Liver (tissue), 9 donors: ENCODE data around the gene IGF1R. TPM values are rescaled to one million over a fixed set of nuclear protein-coding genes. Genes with fewer than 3 reads are reported as not detected.

Experiments used
- DNase-seq: peaks from one replicate; pipeline ENCODE4 v3.0.0-alpha.2; 2017; ENCODE audit warnings: low spot score
- H3K27ac ChIP-seq, 2 donors: one replicate each; pipeline ENCODE4 v1.7.0; 2013; ENCODE audit warnings: inconsistent platforms in 2 of 2, low read length in 2 of 2, control low read depth in 1 of 2, low read depth in 1 of 2, mild to moderate bottlenecking in 1 of 2
- H3K27me3 ChIP-seq, 4 donors: one replicate each; pipeline versions ENCODE4 v1.6.1 to v1.7.0; 2013; ENCODE audit warnings: low read length in 3 of 4, inconsistent platforms in 1 of 4, mild to moderate bottlenecking in 1 of 4, moderate library complexity in 1 of 4; ENCODE audit not compliant: control insufficient read depth in 4 of 4, insufficient read depth in 4 of 4
- H3K36me3 ChIP-seq, 4 donors: one replicate each; pipeline versions ENCODE4 v1.6.1 to v1.7.0; 2013; ENCODE audit warnings: low read length in 3 of 4, mild to moderate bottlenecking in 3 of 4, low read depth in 1 of 4, moderate library complexity in 1 of 4; ENCODE audit not compliant: control insufficient read depth in 4 of 4, insufficient read depth in 3 of 4
- H3K4me1 ChIP-seq, 4 donors: one replicate each; pipeline versions ENCODE4 v1.6.1 to v1.7.0; 2013; ENCODE audit warnings: low read length in 3 of 4, mild to moderate bottlenecking in 3 of 4, moderate library complexity in 1 of 4; ENCODE audit not compliant: control insufficient read depth in 4 of 4, insufficient read depth in 4 of 4
- H3K4me3 ChIP-seq, 3 donors: one replicate each; pipeline versions ENCODE4 v1.6.1 to v1.7.0; 2013; ENCODE audit warnings: low read length in 3 of 3, control low read depth in 1 of 3, low read depth in 1 of 3, mild to moderate bottlenecking in 1 of 3
- H3K9ac ChIP-seq, 2 donors: one replicate each; pipeline ENCODE4 v1.7.0; 2013; ENCODE audit warnings: low read length in 2 of 2, mild to moderate bottlenecking in 2 of 2, moderate library complexity in 2 of 2, control low read depth in 1 of 2, low read depth in 1 of 2
- H3K9me3 ChIP-seq, 4 donors: one replicate each; pipeline versions ENCODE4 v1.6.1 to v1.7.0; 2013; ENCODE audit warnings: low read length in 3 of 4; ENCODE audit not compliant: control insufficient read depth in 4 of 4
- ATF3 ChIP-seq: IDR thresholded peaks from 2 replicates; pipeline ENCODE4 v1.6.1; 2016; ENCODE audit warnings: antibody characterized with exemption
- CTCF ChIP-seq: fragments of 150-350 bp; IDR thresholded peaks from 2 replicates; pipeline ENCODE4 v1.5.1; 2017; ENCODE audit warnings: improper control_type of control experiment, low read depth, low read length; ENCODE audit not compliant: missing input control
- FOXA1 ChIP-seq: IDR thresholded peaks from 2 replicates; pipeline ENCODE4 v1.6.1; 2016; ENCODE audit warnings: antibody characterized with exemption
- FOXA2 ChIP-seq: IDR thresholded peaks from 2 replicates; pipeline ENCODE4 v1.6.1; 2016; ENCODE audit warnings: antibody characterized with exemption
- GABPA ChIP-seq, 2 donors: IDR thresholded peaks in 1 of 2; conservative IDR thresholded peaks in 1 of 2; 2 replicates each; pipeline ENCODE4 v1.6.1; 2016; ENCODE audit warnings: antibody characterized with exemption in 2 of 2, mild to moderate bottlenecking in 1 of 2, moderate library complexity in 1 of 2
- HNF4A ChIP-seq, 2 donors: conservative IDR thresholded peaks; 2 replicates each; pipeline ENCODE4 v1.6.1; 2016; ENCODE audit warnings: antibody characterized with exemption in 2 of 2, mild to moderate bottlenecking in 2 of 2
- HNF4G ChIP-seq: IDR thresholded peaks from 2 replicates; pipeline ENCODE4 v1.6.1; 2016; ENCODE audit warnings: antibody characterized with exemption
- JUND ChIP-seq, 2 donors: IDR thresholded peaks; 2 replicates each; pipeline ENCODE4 v1.6.1; 2016; ENCODE audit warnings: antibody characterized with exemption in 2 of 2
- MAX ChIP-seq: IDR thresholded peaks from 2 replicates; pipeline ENCODE4 v1.6.1; 2016; ENCODE audit warnings: antibody characterized with exemption
- NR2F2 ChIP-seq: IDR thresholded peaks from 2 replicates; pipeline ENCODE4 v1.6.1; 2016; ENCODE audit warnings: antibody characterized with exemption
- RAD21 ChIP-seq, 2 donors: IDR thresholded peaks; 2 replicates each; pipeline ENCODE4 v1.6.1; 2016; ENCODE audit warnings: antibody characterized with exemption in 2 of 2, mild to moderate bottlenecking in 2 of 2
- REST ChIP-seq: IDR thresholded peaks from 2 replicates; pipeline ENCODE4 v1.6.1; 2016; ENCODE audit warnings: antibody characterized with exemption, mild to moderate bottlenecking
- RXRA ChIP-seq, 2 donors: IDR thresholded peaks; 2 replicates each; pipeline ENCODE4 v1.6.1; 2017 to 2018; ENCODE audit warnings: antibody characterized with exemption in 2 of 2, mild to moderate bottlenecking in 1 of 2
- SP1 ChIP-seq: IDR thresholded peaks from 2 replicates; pipeline ENCODE4 v1.6.1; 2018; ENCODE audit warnings: antibody characterized with exemption, mild to moderate bottlenecking
- YY1 ChIP-seq: IDR thresholded peaks from 2 replicates; pipeline ENCODE4 v1.6.1; 2016; ENCODE audit warnings: antibody characterized with exemption, mild to moderate bottlenecking
- ZBTB33 ChIP-seq: IDR thresholded peaks from 2 replicates; pipeline ENCODE4 v1.6.1; 2016; ENCODE audit warnings: antibody characterized with exemption
- WGBS: extraction: QIAGEN DNeasy Blood & Tissue Kit; methylation state at CpG from one replicate; pipeline ENCODE4 v1.1.7; 2013; 5-methylcytosine and 5-hydroxymethylcytosine counted together
- polyA plus RNA-seq, 2 donors: library from polyadenylated mRNA; stranded (reverse) in 1 of 2; unstranded in 1 of 2; fragments of 200-250 nt in 1 of 2; fragments of >200 nt in 1 of 2; fragmentation: Nextera tagmentation in 1 of 2; extraction: Ambion mirVana in 1 of 2; gene quantifications; one replicate each; pipeline versions ENCODE4 v1.2.1 to v1.2.3, GENCODE V29; 2013 to 2015
- total RNA-seq, 2 donors: library from RNA; depleted of rRNA; stranded (reverse); fragments of >200 nt; gene quantifications; one replicate each; pipeline ENCODE4 v1.2.3, GENCODE V29; 2014
- donor health status: healthy.
- donor health status: healthy.
- donor health status: healthy.
- donor health status: healthy.
- donor health status: healthy.

Gene IGF1R
- total and polyA plus RNA-seq, 4 donors: 0.69 to 10.3 (median 3.2) TPM

GRCh38 chr15:98755138-98755537 lies 106.8 kb downstream of the IGF1R start:
- Histone ChIP-seq H3K4me1 (peaks cover 0 to 5% (median 0%) of the 10 kb centered on the region in 4 donors), H3K27ac (no peak overlapping the region)
- 82% methylated on average over 7 of the region's 7 CpGs for WGBS

GRCh38 chr15:98755781-98756180 lies 107.4 kb downstream of the IGF1R start:
- H3K9me3 ChIP-seq: no peaks in the 10 kb centered on the region
- no peak overlapping the region for H3K27ac ChIP-seq
- WGBS: 86% methylated on average over 2 of the region's 2 CpGs
- H3K27me3 ChIP-seq: peaks cover 0 to 7% (median 0%) of the 10 kb centered on the region in 4 donors
- H3K9ac ChIP-seq: no peak overlapping the region
- DNase-seq: no peak
- H3K4me1 ChIP-seq: peaks cover 0 to 5% (median 0%) of the 10 kb centered on the region in 4 donors
- H3K36me3 ChIP-seq: no peaks in the 10 kb centered on the region
- no peak for TF ChIP-seq HNF4A (conservative IDR thresholded peaks at IDR 0.05)
- H3K4me3 ChIP-seq: no peak overlapping the region

More at GRCh38 chr15:98755138-98755537, 106.8 kb downstream of the IGF1R start:
- Histone ChIP-seq H3K36me3 (no peaks in the 10 kb centered on the region), H3K4me3 (no peak overlapping the region), H3K9ac (no peak overlapping the region), H3K27me3 (peaks cover 0 to 7% (median 0%) of the 10 kb centered on the region in 4 donors), H3K9me3 (no peaks in the 10 kb centered on the region)
- no peak for DNase-seq
- no peak for TF ChIP-seq SP1
- no peak for TF ChIP-seq FOXA2
- no peak for TF ChIP-seq NR2F2
- no peak for TF ChIP-seq RXRA (IDR thresholded peaks at IDR 0.05)
- TF ChIP-seq RAD21 (IDR thresholded peaks at IDR 0.05): no peak
- no peak for TF ChIP-seq JUND (IDR thresholded peaks at IDR 0.05)
- TF ChIP-seq HNF4A (conservative IDR thresholded peaks at IDR 0.05): no peak
- no peak for TF ChIP-seq HNF4G
- TF ChIP-seq FOXA1: no peak

- peaks cover 0 to 7% (median 0%) of the 10 kb centered on the region in 4 donors for H3K27me3 ChIP-seq
- H3K4me1 ChIP-seq: peaks cover 0 to 5% (median 0%) of the 10 kb centered on the region in 4 donors
- WGBS: 72% methylated on average over 8 of the region's 8 CpGs
- H3K9me3 ChIP-seq: no peaks in the 10 kb centered on the region
- H3K9ac ChIP-seq: no peak overlapping the region
- no peak for TF ChIP-seq ZBTB33
- no peak for TF ChIP-seq FOXA1
- no peak for TF ChIP-seq NR2F2
- TF ChIP-seq REST: no peak
- no peak for TF ChIP-seq RAD21 (IDR thresholded peaks at IDR 0.05)
- TF ChIP-seq CTCF: no peak
- TF ChIP-seq YY1: no peak
- TF ChIP-seq GABPA (IDR thresholded peaks at IDR 0.05 in 1 of 2, conservative IDR thresholded peaks at IDR 0.05 in 1 of 2): no peak
- TF ChIP-seq RXRA (IDR thresholded peaks at IDR 0.05): no peak
- no peak for TF ChIP-seq ATF3
- no peak for TF ChIP-seq MAX
- TF ChIP-seq HNF4G: no peak
- no peak for TF ChIP-seq JUND (IDR thresholded peaks at IDR 0.05)
- no peak overlapping the region for H3K4me3 ChIP-seq
- no peaks in the 10 kb centered on the region for H3K36me3 ChIP-seq
- DNase-seq: no peak
- no peak overlapping the region for H3K27ac ChIP-seq
Observed at GRCh38 chr15:98758224-98758623, 109.9 kb downstream of the IGF1R start.
